Duodenal mucosa (tissue), 2 donors: Measurements from ENCODE around the gene TOMM7.
"Not testable (repeated sequence)": the region's sequence is repeated elsewhere in the genome, so short reads cannot be mapped to it uniquely, and the experiment has no call there.

Experiments used
- H3K27ac ChIP-seq: one replicate; pipeline ENCODE4 v1.7.0; 2013; ENCODE audit warnings: low read depth, low read length
- H3K27me3 ChIP-seq, 2 donors: one replicate each; pipeline ENCODE4 v1.7.0; 2013; ENCODE audit warnings: low read length in 2 of 2, control low read depth in 1 of 2; ENCODE audit not compliant: insufficient read depth in 2 of 2, control insufficient read depth in 1 of 2
- H3K36me3 ChIP-seq, 2 donors: one replicate each; pipeline ENCODE4 v1.7.0; 2013; ENCODE audit warnings: low read length in 2 of 2, control low read depth in 1 of 2; ENCODE audit not compliant: insufficient read depth in 2 of 2, control insufficient read depth in 1 of 2
- H3K4me1 ChIP-seq, 2 donors: one replicate each; pipeline ENCODE4 v1.7.0; 2013; ENCODE audit warnings: low read length in 2 of 2, control low read depth in 1 of 2; ENCODE audit not compliant: insufficient read depth in 2 of 2, control insufficient read depth in 1 of 2
- H3K4me3 ChIP-seq, 2 donors: one replicate each; pipeline ENCODE4 v1.7.0; 2013; ENCODE audit warnings: low read length in 2 of 2, low read depth in 1 of 2
- H3K9ac ChIP-seq, 2 donors: one replicate each; pipeline ENCODE4 v1.7.0; 2013; ENCODE audit warnings: low read length in 2 of 2, low read depth in 1 of 2
- H3K9me3 ChIP-seq, 2 donors: one replicate each; pipeline ENCODE4 v1.7.0; 2013; ENCODE audit warnings: low read length in 2 of 2, control low read depth in 1 of 2; ENCODE audit not compliant: control insufficient read depth in 1 of 2

The TOMM7 gene

GRCh38 chr7:22791204-22792158 is 31.2 kb downstream of the TOMM7 start:
- Histone ChIP-seq H3K27me3 (no peaks in the 10 kb centered on the region), H3K4me3 (no peak overlapping the region), H3K9ac (no peak overlapping the region), H3K36me3 (no peaks in the 10 kb centered on the region), H3K9me3 (no peaks in the 10 kb centered on the region), H3K4me1 (peaks cover 0 to 3% of the 10 kb centered on the region in 2 donors), H3K27ac (no peak overlapping the region)

GRCh38 chr7:22790640-22791039 is 32.0 kb downstream of the TOMM7 start:
- H3K4me3 ChIP-seq, H3K27me3 ChIP-seq, H3K9me3 ChIP-seq, H3K9ac ChIP-seq, H3K36me3 ChIP-seq, H3K4me1 ChIP-seq, H3K27ac ChIP-seq: not testable (repeated sequence)

GRCh38 chr7:22787951-22788350 is 34.7 kb downstream of the TOMM7 start:
- no peak overlapping the region for H3K4me3 ChIP-seq
- no peak overlapping the region for H3K9ac ChIP-seq

GRCh38 chr7:22786290-22786932 is 36.2 kb downstream of the TOMM7 start:
- Histone ChIP-seq H3K4me1 (peaks cover 0 to 4% of the 10 kb centered on the region in 2 donors), H3K27me3 (no peaks in the 10 kb centered on the region), H3K27ac (no peak overlapping the region), H3K9ac (no peak overlapping the region), H3K9me3 (no peaks in the 10 kb centered on the region), H3K36me3 (no peaks in the 10 kb centered on the region), H3K4me3 (no peak overlapping the region)

More at GRCh38 chr7:22787951-22788350, 34.7 kb downstream of the TOMM7 start:
- H3K27ac ChIP-seq, result no peak overlapping the region
- H3K9me3 ChIP-seq, result no peaks in the 10 kb centered on the region
- no peaks in the 10 kb centered on the region for H3K36me3 ChIP-seq
- peaks cover 0 to 4% of the 10 kb centered on the region in 2 donors for H3K4me1 ChIP-seq
- no peaks in the 10 kb centered on the region for H3K27me3 ChIP-seq

- Histone ChIP-seq H3K27ac (no peak overlapping the region), H3K4me1 (peaks cover 0 to 4% of the 10 kb centered on the region in 2 donors), H3K36me3 (no peaks in the 10 kb centered on the region), H3K9ac (no peak overlapping the region), H3K4me3 (no peak overlapping the region), H3K27me3 (no peaks in the 10 kb centered on the region), H3K9me3 (no peaks in the 10 kb centered on the region)
Measured at GRCh38 chr7:22784346-22784745, 38.3 kb downstream of the TOMM7 start.

GRCh38 chr7:22783421-22783820 is 39.2 kb downstream of the TOMM7 start:
- H3K36me3 ChIP-seq, result no peaks in the 10 kb centered on the region
- no peaks in the 10 kb centered on the region for H3K27me3 ChIP-seq
- H3K9me3 ChIP-seq, result no peaks in the 10 kb centered on the region
- H3K4me3 ChIP-seq, result no peak overlapping the region
- H3K4me1 ChIP-seq, result peaks cover 0 to 4% of the 10 kb centered on the region in 2 donors
- H3K27ac ChIP-seq, result no peak overlapping the region
- no peak overlapping the region for H3K9ac ChIP-seq

GRCh38 chr7:22782616-22783232 is 39.9 kb downstream of the TOMM7 start:
- no peak overlapping the region for H3K27ac ChIP-seq

GRCh38 chr7:22781230-22781711 is 41.4 kb downstream of the TOMM7 start:
- Histone ChIP-seq H3K27ac (no peak overlapping the region), H3K4me3 (no peak overlapping the region), H3K9ac (no peak overlapping the region), H3K36me3 (no peaks in the 10 kb centered on the region), H3K9me3 (no peaks in the 10 kb centered on the region), H3K4me1 (no peaks in the 10 kb centered on the region), H3K27me3 (no peaks in the 10 kb centered on the region)

More at GRCh38 chr7:22782616-22783232, 39.9 kb downstream of the TOMM7 start:
- H3K27me3 ChIP-seq, result no peaks in the 10 kb centered on the region
- H3K9ac ChIP-seq, result no peak overlapping the region
- H3K4me1 ChIP-seq, result peaks cover 0 to 4% of the 10 kb centered on the region in 2 donors
- no peaks in the 10 kb centered on the region for H3K36me3 ChIP-seq
- no peak overlapping the region for H3K4me3 ChIP-seq
- no peaks in the 10 kb centered on the region for H3K9me3 ChIP-seq

GRCh38 chr7:22779730-22780323 is 42.8 kb downstream of the TOMM7 start:
- not testable (repeated sequence) for H3K27ac ChIP-seq, H3K9me3 ChIP-seq, H3K9ac ChIP-seq, H3K27me3 ChIP-seq, H3K36me3 ChIP-seq, H3K4me1 ChIP-seq, H3K4me3 ChIP-seq
